PC-3 (cell line): ENCODE results near the gene ELMOD2. TPM values are rescaled to one million over a fixed set of nuclear protein-coding genes. Genes with fewer than 3 reads are reported as not detected.

Experiments
- ATAC-seq: fragments of 200-7000 bp; cut with Tn5 transposase; 2 replicates; pipeline ENCODE4 v1.9.1; 2020; ENCODE audit warnings: mild to moderate bottlenecking, moderate library complexity
- BruUV-seq: library from RNA; stranded (reverse); fragments of 400-500 nt; replicated peaks from 2 replicates; lab custom pipeline; 2021; lab: Mats Ljungman, UMichigan
- CTCF ChIA-PET: fragments of 300-600 bp; sonication (Branson Sonifier 250); formaldehyde crosslinking; loops from one replicate; lab custom pipeline; 2022; ENCODE audit warnings: antibody characterized with exemption; lab: Charles Lee
- POLR2A ChIA-PET: fragments of 300-600 bp; sonication (Branson Sonifier 250); formaldehyde crosslinking; loops from one replicate; lab custom pipeline; 2022; ENCODE audit warnings: antibody characterized with exemption; ENCODE audit not compliant: unreplicated experiment; lab: Charles Lee
- DNase-seq: peaks from one replicate; pipeline ENCODE4 v3.0.0-alpha.2; 2015
- H2AFZ ChIP-seq: fragments of 300-600 bp; sonication (generic); 2 replicates; pipeline ENCODE4 v1.6.0; 2016; ENCODE audit warnings: antibody characterized with exemption, low read length
- H3F3A ChIP-seq: fragments of 300-600 bp; sonication (generic); one replicate; pipeline ENCODE4 v1.6.0; 2017; ENCODE audit warnings: antibody characterized with exemption, low read length, control low read depth, mild to moderate bottlenecking; ENCODE audit not compliant: unreplicated experiment
- H3K27ac ChIP-seq: fragments of 300-600 bp; sonication (generic); 2 replicates; pipeline ENCODE4 v1.5.1; 2016; ENCODE audit warnings: mild to moderate bottlenecking, low read length
- H3K27me3 ChIP-seq: fragments of 300-600 bp; sonication (generic); 2 replicates; pipeline ENCODE4 v1.6.1; 2016; ENCODE audit warnings: low read length, mixed read lengths
- H3K36me3 ChIP-seq: fragments of 300-600 bp; sonication (generic); 2 replicates; pipeline ENCODE4 v1.6.1; 2016; ENCODE audit warnings: low read depth, mixed run types, low read length, mixed read lengths
- H3K4me1 ChIP-seq: fragments of 300-600 bp; sonication (generic); 2 replicates; pipeline ENCODE4 v1.5.1; 2016; ENCODE audit warnings: low read length; ENCODE audit not compliant: insufficient read depth
- H3K4me2 ChIP-seq: fragments of 300-600 bp; sonication (generic); 2 replicates; pipeline ENCODE4 v1.6.0; 2016; ENCODE audit warnings: low read length
- H3K4me3 ChIP-seq: fragments of 300-600 bp; sonication (generic); 2 replicates; pipeline ENCODE4 v1.5.1; 2016; ENCODE audit warnings: mild to moderate bottlenecking, low read length, mixed read lengths
- H3K79me2 ChIP-seq: fragments of 300-600 bp; sonication (generic); 2 replicates; pipeline ENCODE4 v1.6.1; 2017; ENCODE audit warnings: low read length, mixed read lengths
- H3K9ac ChIP-seq: fragments of 300-600 bp; sonication (generic); 2 replicates; pipeline ENCODE4 v1.6.0; 2016; ENCODE audit warnings: mild to moderate bottlenecking, low read length
- H3K9me2 ChIP-seq: fragments of 300-600 bp; sonication (generic); replicated peaks from 2 replicates; pipeline ENCODE4 v1.6.1; 2016; ENCODE audit warnings: mixed run types, low read length, mixed read lengths
- H3K9me3 ChIP-seq: fragments of 300-600 bp; sonication (generic); 2 replicates; pipeline ENCODE4 v1.6.1; 2016; ENCODE audit warnings: low read length, mixed read lengths
- H4K20me1 ChIP-seq: fragments of 300-600 bp; sonication (generic); 2 replicates; pipeline ENCODE4 v1.6.1; 2016; ENCODE audit warnings: low read length, mixed read lengths
- CTCF ChIP-seq: fragments of 300-600 bp; sonication (generic); conservative IDR thresholded peaks from 2 replicates; pipeline ENCODE4 v1.5.1; 2017; ENCODE audit warnings: antibody characterized with exemption, low read depth, mild to moderate bottlenecking, low read length
- EZH2 ChIP-seq: fragments of 300-600 bp; sonication (generic); IDR thresholded peaks from one replicate; pipeline ENCODE4 v1.6.1; 2017; ENCODE audit warnings: antibody characterized with exemption, mild to moderate bottlenecking, low read length; ENCODE audit not compliant: unreplicated experiment
- EZH2phosphoT487 ChIP-seq: fragments of 300-600 bp; sonication (generic); IDR thresholded peaks from 2 replicates; pipeline ENCODE4 v1.6.1; 2018; ENCODE audit warnings: mild to moderate bottlenecking, antibody characterized with exemption, low read length, borderline replicate concordance
- intact Hi-C: fragments of 100-400 bp; cut with micrococcal nuclease; formaldehyde crosslinking; loops from 2 replicates; pipeline ENCODE4 v1.9.0; 2023
- total RNA-seq: library from RNA; depleted of rRNA; stranded (reverse); fragments of >200 nt; gene quantifications from 2 replicates; pipeline ENCODE4 v1.2.3, GENCODE V29; 2014

Gene ELMOD2
- total RNA-seq, 1 experiment from 2014 or later = 10.1 TPM

- no peak for DNase-seq
- Histone ChIP-seq H3K4me3 (no peak overlapping the region), H3K9me2 (no peaks in the 10 kb centered on the region), H2AFZ (no peak overlapping the region), H4K20me1 (no peaks in the 10 kb centered on the region), H3K9me3 (no peaks in the 10 kb centered on the region), H3K4me1 (no peaks in the 10 kb centered on the region), H3K27ac (no peak overlapping the region), H3K27me3 (peaks cover 22% of the 10 kb centered on the region), H3F3A (no peaks in the 10 kb centered on the region), H3K79me2 (no peaks in the 10 kb centered on the region), H3K4me2 (no peak overlapping the region), H3K36me3 (no peaks in the 10 kb centered on the region), H3K9ac (no peak overlapping the region)
- BruUV-seq = no TSS peak
- TF ChIP-seq EZH2 (no peak), EZH2phosphoT487 (no peak), CTCF (no peak)
- ATAC-seq = no peak
- ChIA-PET CTCF (no interaction called here), POLR2A (no interaction called here)
- intact Hi-C loops = no loop called here
These were observed 60.5 kb downstream of the ELMOD2 start for GRCh38 chr4:140584439-140584838.

GRCh38 chr4:140595065-140595464 lies 71.1 kb downstream of the ELMOD2 start:
- H3K9me3 ChIP-seq = no peaks in the 10 kb centered on the region
- peaks cover 12% of the 10 kb centered on the region; the same call in 1 of the 2 replicates for H3K27me3 ChIP-seq
- H4K20me1 ChIP-seq = no peaks in the 10 kb centered on the region
- H3K4me3 ChIP-seq = no peak overlapping the region
- CTCF ChIA-PET = interaction anchor here (0.6 to 1.2 kb wide), 2 partner anchors 14 to 256 kb away, joined by 3 read pairs; no protein-coding TSS in a partner anchor
- H3K4me1 ChIP-seq = no peaks in the 10 kb centered on the region
- H3K9ac ChIP-seq = no peak overlapping the region
- BruUV-seq = no TSS peak
- TF ChIP-seq CTCF = peak; percentile 66
- no peak for TF ChIP-seq EZH2phosphoT487
- no peak overlapping the region for H3K27ac ChIP-seq
- DNase-seq (peak; percentile 61), ATAC-seq (peak; percentile 96)
- H2AFZ ChIP-seq = no peak overlapping the region
- H3K36me3 ChIP-seq = no peaks in the 10 kb centered on the region
- H3K4me2 ChIP-seq = no peak overlapping the region
- no peaks in the 10 kb centered on the region for H3F3A ChIP-seq
- no peaks in the 10 kb centered on the region for H3K9me2 ChIP-seq
- intact Hi-C loops = loop anchor here (1.0 kb wide), 2 partner anchors 15 to 256 kb away; no protein-coding TSS in a partner anchor
- POLR2A ChIA-PET = interaction anchor here (0.5 kb wide), 1 partner anchor 1813 kb away, joined by 7 read pairs; no protein-coding TSS in a partner anchor
- no peaks in the 10 kb centered on the region for H3K79me2 ChIP-seq

- no peaks in the 10 kb centered on the region for H3K36me3 ChIP-seq
- H3F3A ChIP-seq = no peaks in the 10 kb centered on the region
- POLR2A ChIA-PET = no interaction called here
- H3K4me1 ChIP-seq = no peaks in the 10 kb centered on the region
- TF ChIP-seq EZH2phosphoT487 = no peak
- TF ChIP-seq EZH2 = no peak
- no peak overlapping the region for H3K27ac ChIP-seq
- no peak overlapping the region for H3K9ac ChIP-seq
- no peaks in the 10 kb centered on the region for H3K9me2 ChIP-seq
- CTCF ChIA-PET = no interaction called here
- H3K79me2 ChIP-seq = no peaks in the 10 kb centered on the region
- no peak overlapping the region for H3K4me2 ChIP-seq
- no peaks in the 10 kb centered on the region for H4K20me1 ChIP-seq
- no peak overlapping the region for H2AFZ ChIP-seq
- ATAC-seq (no peak), DNase-seq (no peak)
- intact Hi-C loops = no loop called here
- no TSS peak for BruUV-seq
- no peaks in the 10 kb centered on the region for H3K9me3 ChIP-seq
- H3K4me3 ChIP-seq = no peak overlapping the region
- no peaks in the 10 kb centered on the region for H3K27me3 ChIP-seq
These were observed 76.4 kb downstream of the ELMOD2 start for GRCh38 chr4:140600408-140600807.
